ENCODE results near the gene ACTL7B. TPM values are rescaled to one million over a fixed set of nuclear protein-coding genes. Genes with fewer than 3 reads are reported as not detected.

The ACTL7B gene
- total and polyA plus RNA-seq, 2 donors (not counting 1 experiment from before 2014, with no cell fraction given), result not detected

DNA sequence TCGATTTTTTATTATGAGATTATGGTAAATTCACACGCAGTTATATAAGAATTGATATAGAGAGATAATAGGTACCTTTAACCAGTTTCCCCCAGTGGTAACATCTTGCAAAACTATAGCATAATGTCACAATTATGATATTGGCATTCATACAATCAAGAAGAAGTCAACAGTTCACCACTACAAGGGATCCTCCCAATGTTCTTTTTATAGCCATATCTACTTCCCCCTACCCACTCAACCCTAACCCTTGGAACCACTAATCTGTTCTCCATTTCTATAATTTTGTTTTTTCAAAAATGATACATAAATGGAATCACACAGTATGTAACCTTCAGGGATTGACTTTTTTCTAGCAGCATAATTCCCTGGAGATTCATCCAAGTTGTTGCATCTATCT lies 9.8 kb downstream of the ACTL7B start:
- no peaks in the 10 kb centered on the region for H3K36me3 ChIP-seq (ENCODE audit: control insufficient read depth, insufficient read depth, low read length)
- no peaks in the 10 kb centered on the region for H3K9me3 ChIP-seq (ENCODE audit: control insufficient read depth, insufficient read depth, low read depth, low read length)
- H2AFZ ChIP-seq (ENCODE audit: low read length), result no peak overlapping the region
- H4K20me1 ChIP-seq (ENCODE audit: control insufficient read depth, extremely low read depth, insufficient read depth, low read length), result no peaks in the 10 kb centered on the region
- TF ChIP-seq, protein P1, sequence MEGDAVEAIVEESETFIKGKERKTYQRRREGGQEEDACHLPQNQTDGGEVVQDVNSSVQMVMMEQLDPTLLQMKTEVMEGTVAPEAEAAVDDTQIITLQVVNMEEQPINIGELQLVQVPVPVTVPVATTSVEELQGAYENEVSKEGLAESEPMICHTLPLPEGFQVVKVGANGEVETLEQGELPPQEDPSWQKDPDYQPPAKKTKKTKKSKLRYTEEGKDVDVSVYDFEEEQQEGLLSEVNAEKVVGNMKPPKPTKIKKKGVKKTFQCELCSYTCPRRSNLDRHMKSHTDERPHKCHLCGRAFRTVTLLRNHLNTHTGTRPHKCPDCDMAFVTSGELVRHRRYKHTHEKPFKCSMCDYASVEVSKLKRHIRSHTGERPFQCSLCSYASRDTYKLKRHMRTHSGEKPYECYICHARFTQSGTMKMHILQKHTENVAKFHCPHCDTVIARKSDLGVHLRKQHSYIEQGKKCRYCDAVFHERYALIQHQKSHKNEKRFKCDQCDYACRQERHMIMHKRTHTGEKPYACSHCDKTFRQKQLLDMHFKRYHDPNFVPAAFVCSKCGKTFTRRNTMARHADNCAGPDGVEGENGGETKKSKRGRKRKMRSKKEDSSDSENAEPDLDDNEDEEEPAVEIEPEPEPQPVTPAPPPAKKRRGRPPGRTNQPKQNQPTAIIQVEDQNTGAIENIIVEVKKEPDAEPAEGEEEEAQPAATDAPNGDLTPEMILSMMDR (conservative IDR thresholded peaks at IDR 0.05 in 1 of 2, IDR thresholded peaks at IDR 0.05 in 1 of 2; ENCODE audit: low read depth in 1 of 2, low read length in 2 of 2), result no peak
- TF ChIP-seq EZH2 (IDR thresholded peaks at IDR 0.05; ENCODE audit: low read length, missing control alignments), result no peak
- H3K4me3 ChIP-seq (replicated peaks in 1 of 4; ENCODE audit: control extremely low read depth in 1 of 4, insufficient read depth in 1 of 4, low read depth in 3 of 4, low read length in 4 of 4), result no peak overlapping the region
- no peak overlapping the region for H3K9ac ChIP-seq (ENCODE audit: insufficient read depth, low read length)
- H3K27me3 ChIP-seq (ENCODE audit: control insufficient read depth, insufficient read depth, low read length), result no peaks in the 10 kb centered on the region
- H3K4me2 ChIP-seq (ENCODE audit: extremely low read depth, insufficient read depth, low read length), result no peak overlapping the region
- no peak overlapping the region for H3K27ac ChIP-seq (ENCODE audit: insufficient read depth, low read length)
- H3K79me2 ChIP-seq (ENCODE audit: control insufficient read depth, insufficient read depth, low read length), result no peaks in the 10 kb centered on the region
- no peaks in the 10 kb centered on the region for H3K4me1 ChIP-seq (ENCODE audit: control insufficient read depth, extremely low read depth, insufficient read depth, low read length)
- DNase-seq (ENCODE audit: low read depth in 2 of 2), result no peak

GRCh38 chr9:108845507-108845906 lies 10.3 kb downstream of the ACTL7B start:
- H3K9ac ChIP-seq (ENCODE audit: insufficient read depth, low read length), result no peak overlapping the region
- no peaks in the 10 kb centered on the region for H3K27me3 ChIP-seq (ENCODE audit: control insufficient read depth, insufficient read depth, low read length)
- H2AFZ ChIP-seq (ENCODE audit: low read length), result no peak overlapping the region
- H3K36me3 ChIP-seq (ENCODE audit: control insufficient read depth, insufficient read depth, low read length), result no peaks in the 10 kb centered on the region
- no peak overlapping the region for H3K4me2 ChIP-seq (ENCODE audit: extremely low read depth, insufficient read depth, low read length)
- no peak overlapping the region for H3K27ac ChIP-seq (ENCODE audit: insufficient read depth, low read length)
- no peak for DNase-seq (ENCODE audit: low read depth in 2 of 2)
- no peaks in the 10 kb centered on the region for H3K79me2 ChIP-seq (ENCODE audit: control insufficient read depth, insufficient read depth, low read length)
- H3K4me3 ChIP-seq (replicated peaks in 1 of 4; ENCODE audit: control extremely low read depth in 1 of 4, insufficient read depth in 1 of 4, low read depth in 3 of 4, low read length in 4 of 4), result no peak overlapping the region
- no peaks in the 10 kb centered on the region for H3K9me3 ChIP-seq (ENCODE audit: control insufficient read depth, insufficient read depth, low read depth, low read length)
- H4K20me1 ChIP-seq (ENCODE audit: control insufficient read depth, extremely low read depth, insufficient read depth, low read length), result no peaks in the 10 kb centered on the region
- TF ChIP-seq, protein P1 (conservative IDR thresholded peaks at IDR 0.05 in 1 of 2, IDR thresholded peaks at IDR 0.05 in 1 of 2; ENCODE audit: low read depth in 1 of 2, low read length in 2 of 2), result no peak
- TF ChIP-seq EZH2 (IDR thresholded peaks at IDR 0.05; ENCODE audit: low read length, missing control alignments), result no peak
- H3K4me1 ChIP-seq (ENCODE audit: control insufficient read depth, extremely low read depth, insufficient read depth, low read length), result no peaks in the 10 kb centered on the region

GRCh38 chr9:108844856-108845255 lies 10.9 kb downstream of the ACTL7B start:
- H3K36me3 ChIP-seq (ENCODE audit: control insufficient read depth, insufficient read depth, low read length), result no peaks in the 10 kb centered on the region
- H3K79me2 ChIP-seq (ENCODE audit: control insufficient read depth, insufficient read depth, low read length), result no peaks in the 10 kb centered on the region

More at GRCh38 chr9:108844856-108845255, 10.9 kb downstream of the ACTL7B start:
- no peak overlapping the region for H3K4me3 ChIP-seq (replicated peaks in 1 of 4; ENCODE audit: control extremely low read depth in 1 of 4, insufficient read depth in 1 of 4, low read depth in 3 of 4, low read length in 4 of 4)
- no peak for DNase-seq (ENCODE audit: low read depth in 2 of 2)
- H3K9me3 ChIP-seq (ENCODE audit: control insufficient read depth, insufficient read depth, low read depth, low read length), result no peaks in the 10 kb centered on the region
- H3K4me2 ChIP-seq (ENCODE audit: extremely low read depth, insufficient read depth, low read length), result no peak overlapping the region
- no peaks in the 10 kb centered on the region for H4K20me1 ChIP-seq (ENCODE audit: control insufficient read depth, extremely low read depth, insufficient read depth, low read length)
- no peak overlapping the region for H3K9ac ChIP-seq (ENCODE audit: insufficient read depth, low read length)
- H3K4me1 ChIP-seq (ENCODE audit: control insufficient read depth, extremely low read depth, insufficient read depth, low read length), result no peaks in the 10 kb centered on the region
- no peak overlapping the region for H2AFZ ChIP-seq (ENCODE audit: low read length)
- H3K27ac ChIP-seq (ENCODE audit: insufficient read depth, low read length), result no peak overlapping the region
- TF ChIP-seq, protein P1 (conservative IDR thresholded peaks at IDR 0.05 in 1 of 2, IDR thresholded peaks at IDR 0.05 in 1 of 2; ENCODE audit: low read depth in 1 of 2, low read length in 2 of 2), result no peak
- TF ChIP-seq EZH2 (IDR thresholded peaks at IDR 0.05; ENCODE audit: low read length, missing control alignments), result no peak
- no peaks in the 10 kb centered on the region for H3K27me3 ChIP-seq (ENCODE audit: control insufficient read depth, insufficient read depth, low read length)
